PC-9 (cell line): ENCODE results near the gene CSH1. TPM values are rescaled to one million over a fixed set of nuclear protein-coding genes. Genes with fewer than 3 reads are reported as not detected.
"Not testable (repeated sequence)": the region's sequence is repeated elsewhere in the genome, so short reads cannot be mapped to it uniquely, and the experiment has no call there.

Experiments
- BruUV-seq: library from RNA; stranded (reverse); fragments of 400-500 nt; replicated peaks from 2 replicates; lab custom pipeline; 2021; lab: Mats Ljungman, UMichigan
- CTCF ChIA-PET: fragments of 300-600 bp; sonication (Branson Sonifier 250); formaldehyde crosslinking; loops from one replicate; lab custom pipeline; 2022; ENCODE audit warnings: antibody characterized with exemption; lab: Charles Lee
- POLR2A ChIA-PET: fragments of 300-600 bp; sonication (Branson Sonifier 250); formaldehyde crosslinking; loops from one replicate; lab custom pipeline; 2022; ENCODE audit warnings: antibody characterized with exemption; ENCODE audit not compliant: unreplicated experiment; lab: Charles Lee
- DNase-seq, 2 experiments: peaks; one replicate each; pipeline versions ENCODE4 v3.0.0 to v3.0.0-alpha.2; 2015 to 2022; ENCODE audit warnings: mixed read lengths in 1 of 2
- H2AFZ ChIP-seq: fragments of 200-600 bp; sonication (generic); 2 replicates; pipeline ENCODE4 v1.8.1; 2017; ENCODE audit warnings: antibody characterized with exemption
- H3F3A ChIP-seq: fragments of 200-600 bp; sonication (generic); 2 replicates; pipeline ENCODE4 v1.8.1; 2017; ENCODE audit warnings: antibody characterized with exemption, mild to moderate bottlenecking, low read depth; ENCODE audit not compliant: insufficient read depth
- H3K27ac ChIP-seq: fragments of 200-600 bp; sonication (generic); 2 replicates; pipeline ENCODE4 v1.6.1; 2016; ENCODE audit warnings: mixed run types
- H3K27me3 ChIP-seq: fragments of 200-600 bp; sonication (generic); 2 replicates; pipeline ENCODE4 v1.6.1; 2016; ENCODE audit warnings: low read depth, mixed run types; ENCODE audit not compliant: insufficient read depth
- H3K36me3 ChIP-seq: fragments of 200-600 bp; sonication (generic); 2 replicates; pipeline ENCODE4 v1.6.1; 2016; ENCODE audit warnings: low read depth, mixed run types
- H3K4me1 ChIP-seq: fragments of 200-600 bp; sonication (generic); replicated peaks from 2 replicates; pipeline ENCODE4 v1.6.1; 2016; ENCODE audit warnings: mixed run types; ENCODE audit not compliant: insufficient read depth
- H3K4me2 ChIP-seq: fragments of 200-600 bp; sonication (generic); 2 replicates; pipeline ENCODE4 v1.6.1; 2017; ENCODE audit warnings: mixed run types
- H3K4me3 ChIP-seq: fragments of 200-600 bp; sonication (generic); 2 replicates; pipeline ENCODE4 v1.6.1; 2016; ENCODE audit warnings: mixed run types
- H3K79me2 ChIP-seq: fragments of 200-600 bp; sonication (generic); 2 replicates; pipeline ENCODE4 v1.6.1; 2017; ENCODE audit warnings: low read depth, mixed run types
- H3K9me2 ChIP-seq: fragments of 200-600 bp; sonication (generic); 2 replicates; pipeline ENCODE4 v1.8.1; 2017; ENCODE audit warnings: mild to moderate bottlenecking; ENCODE audit not compliant: insufficient read depth
- H3K9me3 ChIP-seq: fragments of 200-600 bp; sonication (generic); 2 replicates; pipeline ENCODE4 v1.8.1; 2016; ENCODE audit warnings: low read depth; ENCODE audit not compliant: insufficient read depth
- H4K20me1 ChIP-seq: fragments of 200-600 bp; sonication (generic); 2 replicates; pipeline ENCODE4 v1.8.1; 2017; ENCODE audit not compliant: insufficient read depth
- EZH2 ChIP-seq: fragments of 200-600 bp; sonication (generic); IDR thresholded peaks from 2 replicates; pipeline ENCODE4 v1.8.0; 2017; ENCODE audit warnings: antibody characterized with exemption, low read depth
- intact Hi-C: fragments of 100-400 bp; cut with micrococcal nuclease; formaldehyde crosslinking; loops from one replicate; pipeline ENCODE4 v1.10.0; 2022; ENCODE audit not compliant: unreplicated experiment
- total RNA-seq: library from RNA; stranded (reverse); gene quantifications from 2 replicates; pipeline ENCODE4 v1.2.3, GENCODE V29; 2021
- TF ChIP-seq, protein P1 (sequence below): fragments of 200-600 bp; sonication (generic); conservative IDR thresholded peaks from 2 replicates; pipeline ENCODE4 v1.6.1; 2017; ENCODE audit warnings: mixed run types, antibody characterized with exemption, mild to moderate bottlenecking, moderate library complexity

CSH1 gene
- total RNA-seq, 1 experiment from 2014 or later = not detected

DNA sequence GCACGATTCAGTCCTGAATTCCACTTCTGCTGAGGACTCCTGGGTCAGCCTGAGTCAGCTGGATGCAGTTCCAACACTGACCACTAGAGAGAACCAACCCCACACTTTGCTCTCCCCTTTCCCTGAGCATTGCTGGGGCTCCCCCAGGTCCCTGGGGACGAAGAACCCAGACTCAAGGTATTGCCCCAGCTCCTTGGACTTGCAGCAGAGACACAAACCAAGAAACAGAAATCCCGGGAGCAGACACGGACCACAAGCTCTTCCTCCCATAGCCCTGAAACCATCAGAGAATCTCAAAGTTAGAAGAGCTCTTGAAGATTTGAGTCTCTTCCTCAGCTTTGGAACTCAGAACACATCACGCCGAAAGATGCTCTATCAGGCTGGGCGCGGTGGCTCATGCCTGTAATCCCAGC lies 22.9 kb upstream of the CSH1 start:
- Histone ChIP-seq H3K79me2 (no peaks in the 10 kb centered on the region), H3K9me2 (no peaks in the 10 kb centered on the region), H3K36me3 (no peaks in the 10 kb centered on the region), H4K20me1 (no peaks in the 10 kb centered on the region), H3K27ac (no peak overlapping the region), H3K9me3 (no peaks in the 10 kb centered on the region), H2AFZ (no peak overlapping the region), H3K4me3 (no peak overlapping the region), H3F3A (no peaks in the 10 kb centered on the region), H3K4me2 (0 out of 2 replicates have a peak overlapping the region, but pooled peaks have one; percentile 4), H3K27me3 (peaks cover 18% of the 10 kb centered on the region; the same call in 1 of the 2 replicates), H3K4me1 (no peaks in the 10 kb centered on the region)
- CTCF ChIA-PET = interaction anchor here (0.6 to 3.2 kb wide), 10 partner anchors 27 to 360 kb away, joined by 3 to 21 read pairs (median 5); no protein-coding TSS in a partner anchor
- POLR2A ChIA-PET = interaction anchor here (0.7 kb wide), 1 partner anchor 1274 kb away, joined by 3 read pairs; no protein-coding TSS in a partner anchor
- DNase-seq = peak in 1 of 2 experiments; percentile 66
- intact Hi-C loops = loop anchor here (1.0 to 10.0 kb wide), 5 partner anchors 32 to 495 kb away; no protein-coding TSS in a partner anchor
- TF ChIP-seq, protein P1, sequence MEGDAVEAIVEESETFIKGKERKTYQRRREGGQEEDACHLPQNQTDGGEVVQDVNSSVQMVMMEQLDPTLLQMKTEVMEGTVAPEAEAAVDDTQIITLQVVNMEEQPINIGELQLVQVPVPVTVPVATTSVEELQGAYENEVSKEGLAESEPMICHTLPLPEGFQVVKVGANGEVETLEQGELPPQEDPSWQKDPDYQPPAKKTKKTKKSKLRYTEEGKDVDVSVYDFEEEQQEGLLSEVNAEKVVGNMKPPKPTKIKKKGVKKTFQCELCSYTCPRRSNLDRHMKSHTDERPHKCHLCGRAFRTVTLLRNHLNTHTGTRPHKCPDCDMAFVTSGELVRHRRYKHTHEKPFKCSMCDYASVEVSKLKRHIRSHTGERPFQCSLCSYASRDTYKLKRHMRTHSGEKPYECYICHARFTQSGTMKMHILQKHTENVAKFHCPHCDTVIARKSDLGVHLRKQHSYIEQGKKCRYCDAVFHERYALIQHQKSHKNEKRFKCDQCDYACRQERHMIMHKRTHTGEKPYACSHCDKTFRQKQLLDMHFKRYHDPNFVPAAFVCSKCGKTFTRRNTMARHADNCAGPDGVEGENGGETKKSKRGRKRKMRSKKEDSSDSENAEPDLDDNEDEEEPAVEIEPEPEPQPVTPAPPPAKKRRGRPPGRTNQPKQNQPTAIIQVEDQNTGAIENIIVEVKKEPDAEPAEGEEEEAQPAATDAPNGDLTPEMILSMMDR = peak; percentile 96
- no peak for TF ChIP-seq EZH2
- BruUV-seq = no TSS peak

DNA sequence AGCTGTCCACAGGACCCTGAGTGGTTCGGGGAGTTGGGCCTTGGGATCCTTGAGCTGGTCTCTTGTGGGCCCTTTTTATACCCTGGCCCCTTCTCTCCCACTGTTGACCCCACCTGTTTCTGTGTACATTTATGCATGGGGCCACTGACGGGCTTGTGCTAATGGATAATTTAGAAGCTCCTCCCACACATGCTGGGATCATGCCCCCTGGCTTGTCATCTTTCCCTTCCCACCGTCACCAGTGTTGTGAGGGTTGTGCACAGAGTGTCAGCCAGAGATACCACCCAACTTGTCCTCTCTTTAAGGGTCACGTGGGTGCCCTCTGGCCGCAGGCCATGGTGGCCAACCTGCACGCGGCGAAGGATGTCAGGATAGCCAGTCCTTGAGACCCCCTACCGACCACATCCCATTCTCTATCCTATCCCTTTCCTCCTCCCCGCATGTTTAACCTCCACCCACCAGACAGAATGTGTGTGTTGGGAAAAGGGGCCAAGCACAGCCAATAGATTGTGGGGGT lies 22.5 kb upstream of the CSH1 start, which contains the start of gene GH1:
Gene GH1 (minus strand): TSS at position 51 of the 517 bp plus-strand sequence. CDS start 63 bp downstream, outside the sequence.
- POLR2A ChIA-PET, BruUV-seq, H2AFZ ChIP-seq, H3F3A ChIP-seq, H3K4me1 ChIP-seq, H3K9me3 ChIP-seq, H3K4me3 ChIP-seq, H3K36me3 ChIP-seq, H3K79me2 ChIP-seq, H3K9me2 ChIP-seq, H3K27ac ChIP-seq, H4K20me1 ChIP-seq, DNase-seq: not testable (repeated sequence)
- CTCF ChIA-PET = interaction anchor here (0.6 to 3.2 kb wide), 8 partner anchors 9 to 361 kb away, joined by 3 to 21 read pairs (median 6); no protein-coding TSS in a partner anchor
- intact Hi-C loops = loop anchor here (1.0 to 10.0 kb wide), 5 partner anchors 32 to 496 kb away; no protein-coding TSS in a partner anchor
- 0 out of 2 replicates have a peak within 1 kb of the TSS, but pooled peaks have one; percentile 4 for H3K4me2 ChIP-seq
- peaks cover 18% of the 10 kb centered on the region; the same call in 1 of the 2 replicates for H3K27me3 ChIP-seq

DNA sequence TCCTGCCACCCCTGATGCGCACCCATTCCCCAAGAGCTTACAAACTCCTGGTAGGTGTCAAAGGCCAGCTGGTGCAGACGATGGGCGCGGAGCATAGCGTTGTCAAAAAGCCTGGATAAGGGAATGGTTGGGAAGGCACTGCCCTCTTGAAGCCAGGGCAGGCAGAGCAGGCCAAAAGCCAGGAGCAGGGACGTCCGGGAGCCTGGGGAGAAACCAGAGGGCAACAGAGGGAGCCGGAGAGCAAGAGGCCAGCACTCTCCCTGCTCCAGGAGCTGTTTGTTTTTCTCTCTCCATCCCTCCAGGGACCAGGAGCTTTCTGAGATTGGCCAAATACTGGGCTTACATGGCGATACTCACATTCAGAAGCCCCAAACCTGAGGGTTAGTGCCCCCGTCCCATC lies 21.9 kb upstream of the CSH1 start:
- intact Hi-C loops = loop anchor here (2.0 to 10.0 kb wide), 2 partner anchors 364 to 496 kb away; no protein-coding TSS in a partner anchor
- Histone ChIP-seq H3K4me3 (no peak overlapping the region), H3K36me3 (no peaks in the 10 kb centered on the region), H3K27me3 (peaks cover 18% of the 10 kb centered on the region; the same call in 1 of the 2 replicates), H3K9me3 (no peaks in the 10 kb centered on the region), H3K27ac (no peak overlapping the region), H3K4me1 (no peaks in the 10 kb centered on the region), H2AFZ (no peak overlapping the region), H3K79me2 (no peaks in the 10 kb centered on the region), H4K20me1 (no peaks in the 10 kb centered on the region), H3K9me2 (no peaks in the 10 kb centered on the region), H3F3A (no peaks in the 10 kb centered on the region), H3K4me2 (no peak overlapping the region)
- DNase-seq = no peak
- POLR2A ChIA-PET = no interaction called here
- no TSS peak for BruUV-seq
- TF ChIP-seq EZH2 = no peak
- TF ChIP-seq, protein P1 = no peak
- CTCF ChIA-PET = interaction anchor here (0.6 to 3.2 kb wide), 4 partner anchors 10 to 215 kb away, joined by 3 to 21 read pairs (median 8); no protein-coding TSS in a partner anchor
